GM23338 (cell line): ENCODE measurements around the gene PKNOX2. TPM values are rescaled to one million over a fixed set of nuclear protein-coding genes. Genes with fewer than 3 reads are reported as not detected.

Experiments used
- ATAC-seq: fragments of 200-7000 bp; cut with Tn5 transposase; 3 replicates; pipeline ENCODE4 v1.9.1; 2020
- DNase-seq: peaks from one replicate; pipeline ENCODE4 v3.0.0-alpha.2; 2015; ENCODE audit warnings: low spot score
- H2AFZ ChIP-seq: fragments of 200-600 bp; sonication (generic); 2 replicates; pipeline ENCODE4 v1.8.0; 2016; ENCODE audit warnings: antibody characterized with exemption, mild to moderate bottlenecking, moderate library complexity
- H3F3A ChIP-seq: fragments of 200-600 bp; sonication (generic); replicated peaks from 2 replicates; pipeline ENCODE4 v1.8.0; 2017; ENCODE audit warnings: antibody characterized with exemption, mixed run types, low read depth
- H3K27ac ChIP-seq: fragments of 200-600 bp; sonication (generic); 2 replicates; pipeline ENCODE4 v1.6.1; 2016; ENCODE audit warnings: low read depth
- H3K27me3 ChIP-seq: fragments of 200-600 bp; sonication (generic); 2 replicates; pipeline ENCODE4 v1.8.0; 2016; ENCODE audit warnings: mild to moderate bottlenecking, mixed run types, moderate library complexity; ENCODE audit not compliant: insufficient read depth
- H3K36me3 ChIP-seq: fragments of 200-600 bp; sonication (generic); 2 replicates; pipeline ENCODE4 v1.8.0; 2016; ENCODE audit warnings: mild to moderate bottlenecking; ENCODE audit not compliant: insufficient read depth
- H3K4me1 ChIP-seq: fragments of 200-600 bp; sonication (generic); 2 replicates; pipeline ENCODE4 v1.8.0; 2016; ENCODE audit warnings: mild to moderate bottlenecking, moderate library complexity; ENCODE audit not compliant: insufficient read depth
- H3K4me2 ChIP-seq: fragments of 200-600 bp; sonication (generic); 2 replicates; pipeline ENCODE4 v1.7.1; 2017; ENCODE audit warnings: mixed run types
- H3K4me3 ChIP-seq: fragments of 200-600 bp; sonication (generic); 2 replicates; pipeline ENCODE4 v1.6.1; 2016; ENCODE audit warnings: mixed run types
- H3K79me2 ChIP-seq: fragments of 200-600 bp; sonication (generic); replicated peaks from 2 replicates; pipeline ENCODE4 v1.8.0; 2017; ENCODE audit warnings: mild to moderate bottlenecking; ENCODE audit not compliant: insufficient read depth
- H3K9me2 ChIP-seq: fragments of 200-600 bp; sonication (generic); 2 replicates; pipeline ENCODE4 v1.8.0; 2017; ENCODE audit not compliant: insufficient read depth
- H4K20me1 ChIP-seq: fragments of 200-600 bp; sonication (generic); replicated peaks from 2 replicates; pipeline ENCODE4 v1.8.0; 2017; ENCODE audit warnings: mild to moderate bottlenecking; ENCODE audit not compliant: insufficient read depth
- H3K27ac Mint-ChIP-seq: 2 replicates; pipeline ENCODE4 v1.8.0; 2020; ENCODE audit warnings: inconsistent platforms, mild to moderate bottlenecking, moderate library complexity, mixed read lengths
- H3K27me3 Mint-ChIP-seq: 3 replicates; pipeline ENCODE4 v1.8.0; 2022; ENCODE audit warnings: low read depth, mild to moderate bottlenecking, moderate library complexity, mixed read lengths, inconsistent platforms; ENCODE audit not compliant: insufficient read depth, poor library complexity
- H3K36me3 Mint-ChIP-seq: 3 replicates; pipeline ENCODE4 v1.8.0; 2021; ENCODE audit warnings: low read depth, mild to moderate bottlenecking, inconsistent platforms, moderate library complexity, mixed read lengths
- H3K4me1 Mint-ChIP-seq: 3 replicates; pipeline ENCODE4 v1.8.0; 2020; ENCODE audit warnings: mild to moderate bottlenecking, inconsistent platforms, mixed read lengths
- H3K4me3 Mint-ChIP-seq: 3 replicates; pipeline ENCODE4 v1.8.0; 2021; ENCODE audit warnings: moderate library complexity, mild to moderate bottlenecking, inconsistent platforms, mixed read lengths
- H3K9me3 Mint-ChIP-seq: 3 replicates; pipeline ENCODE4 v1.8.0; 2020; ENCODE audit warnings: moderate library complexity, mild to moderate bottlenecking, inconsistent platforms, mixed read lengths
- CREB1 ChIP-seq: fragments of 250-450 bp; sonication (Bioruptor Pico); IDR thresholded peaks from 2 replicates; pipeline ENCODE4 v1.5.0; 2020; ENCODE audit warnings: low read depth, mild to moderate bottlenecking, moderate library complexity
- CTCF ChIP-seq, 2 experiments: fragments of 200-600 bp in 1 of 2; sonication (generic) in 1 of 2; conservative IDR thresholded peaks; 2 replicates each; pipeline versions ENCODE4 v1.5.1 to v1.6.1; 2016 to 2017; ENCODE audit warnings: antibody characterized with exemption in 2 of 2, low read depth in 2 of 2, mild to moderate bottlenecking in 2 of 2, moderate library complexity in 1 of 2
- ETS1 ChIP-seq: IDR thresholded peaks from 2 replicates; pipeline ENCODE4 v1.6.1; 2016; ENCODE audit warnings: antibody characterized with exemption
- EZH2 ChIP-seq: fragments of 200-600 bp; sonication (generic); IDR thresholded peaks from one replicate; pipeline ENCODE4 v1.8.0; 2017; ENCODE audit warnings: antibody characterized with exemption, mild to moderate bottlenecking, low read depth; ENCODE audit not compliant: unreplicated experiment
- EZH2phosphoT487 ChIP-seq: fragments of 200-600 bp; sonication (generic); IDR thresholded peaks from one replicate; pipeline ENCODE4 v1.8.1; 2018; ENCODE audit warnings: antibody characterized with exemption; ENCODE audit not compliant: unreplicated experiment
- JUNB ChIP-seq: IDR thresholded peaks from one replicate; pipeline ENCODE4 v1.6.1; 2016; ENCODE audit warnings: antibody characterized with exemption; ENCODE audit not compliant: unreplicated experiment
- NANOG ChIP-seq: IDR thresholded peaks from 2 replicates; pipeline ENCODE4 v1.6.1; 2016; ENCODE audit warnings: antibody characterized with exemption, borderline replicate concordance
- POLR2AphosphoS5 ChIP-seq: IDR thresholded peaks from 2 replicates; pipeline ENCODE4 v1.6.1; 2016; ENCODE audit warnings: antibody characterized with exemption, low read depth
- REST ChIP-seq: IDR thresholded peaks from one replicate; pipeline ENCODE4 v1.6.1; 2018; ENCODE audit warnings: antibody characterized with exemption; ENCODE audit not compliant: unreplicated experiment
- STAT1 ChIP-seq: IDR thresholded peaks from one replicate; pipeline ENCODE4 v1.6.1; 2016; ENCODE audit warnings: antibody characterized with exemption; ENCODE audit not compliant: unreplicated experiment
- ZNF114 ChIP-seq: fragments of 250-450 bp; sonication (Bioruptor Pico); IDR thresholded peaks from 2 replicates; pipeline ENCODE4 v1.5.0; 2020; ENCODE audit warnings: mild to moderate bottlenecking, moderate library complexity
- ZNF331 ChIP-seq: fragments of 250-450 bp; sonication (Bioruptor Pico); IDR thresholded peaks from 2 replicates; pipeline ENCODE4 v1.5.0; 2020; ENCODE audit warnings: low read depth, mild to moderate bottlenecking, moderate library complexity
- polyA plus RNA-seq: library from polyadenylated mRNA; unstranded; fragments of >200 nt; fragmentation: Nextera tagmentation; extraction: Ambion mirVana; gene quantifications from 2 replicates; pipeline ENCODE4 v1.2.1, GENCODE V29; 2016
- total RNA-seq: library from RNA; depleted of rRNA; stranded (reverse); fragments of >200 nt; shearing (Covaris generic); gene quantifications from 2 replicates; pipeline ENCODE4 v1.2.3, GENCODE V29; 2014

PKNOX2 gene
- total and polyA plus RNA-seq, 2 experiments from 2014 or later = 0.42 to 0.83 TPM

DNA sequence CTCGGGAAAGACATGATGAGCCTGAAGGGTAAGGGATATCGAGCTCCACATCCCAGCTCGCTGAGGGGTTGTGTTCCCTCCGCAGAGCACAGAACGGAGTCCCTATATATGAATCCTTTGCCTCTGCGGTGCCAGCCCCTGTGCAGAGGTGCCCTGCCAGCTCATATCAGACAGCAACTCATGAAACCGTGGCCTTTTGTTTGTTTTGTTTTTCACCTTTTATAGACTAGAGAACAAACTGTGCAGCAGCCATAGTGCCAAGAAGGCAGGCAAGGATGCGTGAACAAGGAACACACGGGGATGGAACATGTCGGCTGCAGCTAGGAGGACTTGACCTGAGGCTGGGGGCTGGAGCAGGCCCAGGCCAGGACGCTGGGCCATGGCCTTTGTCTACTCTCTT, 109.8 kb downstream of the PKNOX2 start:
- Mint-ChIP-seq H3K9me3 (no peaks in the 10 kb centered on the region), H3K36me3 (no peaks in the 10 kb centered on the region)
- TF ChIP-seq STAT1 (no peak), CTCF (conservative IDR thresholded peaks at IDR 0.05; ENCODE audit: low read depth in 2 of 2) (no peak), NANOG (no peak), CREB1 (CRISPR knock-in tag) (no peak), ZNF331 (CRISPR knock-in tag) (no peak), POLR2AphosphoS5 (no peak), ETS1 (no peak), JUNB (no peak), ZNF114 (no peak), REST (no peak)

GRCh38 chr11:125274774-125275173, 110.2 kb downstream of the PKNOX2 start:
- no peak overlapping the region for H3K27ac ChIP-seq
- DNase-seq (no peak), ATAC-seq (no peak)
- H3K4me2 ChIP-seq = no peak overlapping the region
- H3K9me2 ChIP-seq = no peaks in the 10 kb centered on the region
- no peaks in the 10 kb centered on the region for H3K36me3 Mint-ChIP-seq
- peaks cover 13% of the 10 kb centered on the region for H3K4me1 Mint-ChIP-seq
- no peaks in the 10 kb centered on the region; the same call in 1 of the 2 replicates for H3K4me1 ChIP-seq
- no peaks in the 10 kb centered on the region for H3K27me3 ChIP-seq
- H3K79me2 ChIP-seq = no peaks in the 10 kb centered on the region
- H2AFZ ChIP-seq = no peak overlapping the region
- no peaks in the 10 kb centered on the region for H3K9me3 Mint-ChIP-seq
- H3F3A ChIP-seq = no peaks in the 10 kb centered on the region
- no peak overlapping the region for H3K4me3 Mint-ChIP-seq
- peaks cover 6% of the 10 kb centered on the region for H3K27me3 Mint-ChIP-seq
- H3K4me3 ChIP-seq = no peak overlapping the region
- no peaks in the 10 kb centered on the region for H3K36me3 ChIP-seq
- no peak overlapping the region for H3K27ac Mint-ChIP-seq
- H4K20me1 ChIP-seq = no peaks in the 10 kb centered on the region
- TF ChIP-seq NANOG (no peak), CREB1 (CRISPR knock-in tag) (no peak), EZH2 (no peak), ZNF114 (no peak), EZH2phosphoT487 (no peak), JUNB (no peak), ETS1 (no peak), ZNF331 (CRISPR knock-in tag) (no peak), STAT1 (no peak), POLR2AphosphoS5 (no peak), REST (no peak)

More for the DNA sequence above, 109.8 kb downstream of the PKNOX2 start:
- Histone ChIP-seq H3F3A (no peaks in the 10 kb centered on the region), H3K27me3 (no peaks in the 10 kb centered on the region), H4K20me1 (no peaks in the 10 kb centered on the region), H3K4me2 (no peak overlapping the region), H3K4me3 (no peak overlapping the region), H3K36me3 (no peaks in the 10 kb centered on the region), H3K4me1 (no peaks in the 10 kb centered on the region; the same call in 1 of the 2 replicates), H2AFZ (no peak overlapping the region), H3K79me2 (no peaks in the 10 kb centered on the region), H3K9me2 (no peaks in the 10 kb centered on the region), H3K27ac (no peak overlapping the region)
- H3K27ac Mint-ChIP-seq = no peak overlapping the region
- ATAC-seq = no peak
- peaks cover 6% of the 10 kb centered on the region for H3K27me3 Mint-ChIP-seq
- no peak for DNase-seq
- H3K4me3 Mint-ChIP-seq = no peak overlapping the region
- peaks cover 13% of the 10 kb centered on the region for H3K4me1 Mint-ChIP-seq
